ENCODE results near the gene RALGPS1. TPM values are rescaled to one million over a fixed set of nuclear protein-coding genes. Genes with fewer than 3 reads are reported as not detected.

RALGPS1 gene
- polyA plus RNA-seq, 1 donor, result 30.6 TPM

GRCh38 chr9:127185931-127186781, 271.6 kb downstream of the RALGPS1 start:
- peak; percentile 44 for DNase-seq

GRCh38 chr9:127186806-127187205, 272.2 kb downstream of the RALGPS1 start:
- DNase-seq, result no peak

GRCh38 chr9:127187231-127187956, 272.8 kb downstream of the RALGPS1 start:
- DNase-seq, result no peak

GRCh38 chr9:127188396-127188795, 273.8 kb downstream of the RALGPS1 start:
- no peak for DNase-seq

- no peak for DNase-seq
These were observed 275.0 kb downstream of the RALGPS1 start for GRCh38 chr9:127189628-127190027.

- no peak for DNase-seq
These were observed 278.2 kb downstream of the RALGPS1 start for GRCh38 chr9:127192744-127193143.

- DNase-seq, result no peak
These were observed 278.9 kb downstream of the RALGPS1 start for GRCh38 chr9:127193483-127193882.

GRCh38 chr9:127194881-127195713, 280.5 kb downstream of the RALGPS1 start:
- no peak for DNase-seq

- DNase-seq, result no peak
These were observed 281.6 kb downstream of the RALGPS1 start for GRCh38 chr9:127195976-127196825.

- DNase-seq, result no peak
These were observed 282.2 kb downstream of the RALGPS1 start for GRCh38 chr9:127196826-127197145.

- no peak for DNase-seq
These were observed 282.7 kb downstream of the RALGPS1 start for GRCh38 chr9:127197186-127197860.

- DNase-seq, result no peak
These were observed 283.4 kb downstream of the RALGPS1 start for GRCh38 chr9:127197861-127198430.

- no peak for DNase-seq
These were observed 284.0 kb downstream of the RALGPS1 start for GRCh38 chr9:127198587-127198986.

- peak; percentile 73 for DNase-seq
These were observed 284.6 kb downstream of the RALGPS1 start for GRCh38 chr9:127199001-127199791.

- DNase-seq, result no peak
These were observed 285.7 kb downstream of the RALGPS1 start for GRCh38 chr9:127200106-127200862.

- DNase-seq, result no peak
These were observed 286.5 kb downstream of the RALGPS1 start for GRCh38 chr9:127201071-127201541.

GRCh38 chr9:127201731-127202130, 287.1 kb downstream of the RALGPS1 start:
- no peak for DNase-seq

- no peak for DNase-seq
These were observed 288.0 kb downstream of the RALGPS1 start for GRCh38 chr9:127202461-127203169.

Data from left kidney (tissue), 2 donors.